HCEC 1CT (cell line): Measurements from ENCODE around the gene RANBP3.
"Not testable (repeated sequence)": the region's sequence is repeated elsewhere in the genome, so short reads cannot be mapped to it uniquely, and the experiment has no call there.

Experiments used
- DNase-seq: peaks from one replicate; pipeline ENCODE4 v3.0.0-alpha.2; 2017

Gene RANBP3

GRCh38 chr19:5896365-5897076 is 81.4 kb downstream of the RANBP3 start:
- DNase-seq: no peak

- DNase-seq: no peak
Measured at GRCh38 chr19:5895890-5896289, 82.0 kb downstream of the RANBP3 start.

- no peak for DNase-seq
Measured at GRCh38 chr19:5895409-5895808, 82.5 kb downstream of the RANBP3 start.

- no peak for DNase-seq
Measured at GRCh38 chr19:5894704-5895349, 83.1 kb downstream of the RANBP3 start.

- no peak for DNase-seq
Measured at GRCh38 chr19:5893907-5894703, 83.8 kb downstream of the RANBP3 start.

GRCh38 chr19:5893296-5893903 is 84.5 kb downstream of the RANBP3 start:
- DNase-seq: no peak

GRCh38 chr19:5892772-5893275 is 85.1 kb downstream of the RANBP3 start:
- DNase-seq: no peak

GRCh38 chr19:5891938-5892771 is 85.8 kb downstream of the RANBP3 start:
- DNase-seq: no peak

- no peak for DNase-seq
Measured at GRCh38 chr19:5891572-5891937, 86.4 kb downstream of the RANBP3 start.

- DNase-seq: no peak
Measured at GRCh38 chr19:5890099-5890498, 87.8 kb downstream of the RANBP3 start.

- peak; percentile 10 for DNase-seq
Measured at GRCh38 chr19:5889288-5889971, 88.5 kb downstream of the RANBP3 start.

- DNase-seq: not testable (repeated sequence)
Measured at GRCh38 chr19:5884065-5884811, 93.7 kb downstream of the RANBP3 start.

GRCh38 chr19:5883157-5883873 is 94.6 kb downstream of the RANBP3 start:
- DNase-seq: not testable (repeated sequence)

GRCh38 chr19:5882421-5882968 is 95.4 kb downstream of the RANBP3 start:
- DNase-seq: peak; percentile 40

- DNase-seq: no peak
Measured at GRCh38 chr19:5881543-5882299, 96.2 kb downstream of the RANBP3 start.

GRCh38 chr19:5880604-5881078 is 97.3 kb downstream of the RANBP3 start:
- DNase-seq: peak; percentile 48

- DNase-seq: no peak
Measured at GRCh38 chr19:5880196-5880595, 97.7 kb downstream of the RANBP3 start.

- DNase-seq: no peak
Measured at GRCh38 chr19:5877882-5878281, 100.1 kb downstream of the RANBP3 start.

- DNase-seq: no peak
Measured at GRCh38 chr19:5877427-5877826, 100.5 kb downstream of the RANBP3 start.
